HepG2 (cell line): ENCODE results near the gene RABGAP1L.

Experiments
- JUND ChIP-seq: sonication (generic); formaldehyde crosslinking; IDR thresholded peaks from 2 replicates; pipeline ENCODE4 v1.8.0; 2022; ENCODE audit warnings: mild to moderate bottlenecking, missing genetic modification reagents
- MXI1 ChIP-seq: IDR thresholded peaks from 3 replicates; pipeline ENCODE4 v1.6.1; 2012; ENCODE audit warnings: low read depth, low read length, inconsistent platforms, borderline replicate concordance
- POLR2A ChIP-seq, 2 experiments: IDR thresholded peaks; 2 replicates each; pipeline ENCODE4 v1.6.1; 2011; ENCODE audit warnings: low read depth in 2 of 2, low read length in 2 of 2, mild to moderate bottlenecking in 1 of 2, moderate library complexity in 1 of 2; ENCODE audit not compliant: insufficient read depth in 1 of 2
- POLR2AphosphoS5 ChIP-seq: IDR thresholded peaks from 2 replicates; pipeline ENCODE4 v1.6.1; 2012; ENCODE audit warnings: low read depth, low read length
- TAF1 ChIP-seq: sonication (generic); formaldehyde crosslinking; IDR thresholded peaks from 2 replicates; pipeline ENCODE4 v1.4.0; 2020; ENCODE audit warnings: missing genetic modification reagents
- ZNF615 ChIP-seq: sonication (generic); formaldehyde crosslinking; IDR thresholded peaks from 2 replicates; pipeline ENCODE4 v1.5.0; 2020; ENCODE audit warnings: mild to moderate bottlenecking, missing genetic modification reagents, borderline replicate concordance
- TF ChIP-seq, protein P1 (sequence below): sonication (generic); formaldehyde crosslinking; IDR thresholded peaks from 2 replicates; pipeline ENCODE4 v1.5.0; 2020; ENCODE audit warnings: mild to moderate bottlenecking, missing genetic modification reagents, moderate library complexity
- TF ChIP-seq, protein P2 (sequence below): sonication (generic); formaldehyde crosslinking; IDR thresholded peaks from 2 replicates; pipeline ENCODE4 v1.9.0; 2021; ENCODE audit warnings: missing genetic modification reagents, borderline replicate concordance
- TF ChIP-seq, protein P3 (sequence below): sonication (generic); formaldehyde crosslinking; IDR thresholded peaks from 2 replicates; pipeline ENCODE4 v1.9.0; 2022; ENCODE audit warnings: low read depth, missing genetic modification reagents

DNA sequence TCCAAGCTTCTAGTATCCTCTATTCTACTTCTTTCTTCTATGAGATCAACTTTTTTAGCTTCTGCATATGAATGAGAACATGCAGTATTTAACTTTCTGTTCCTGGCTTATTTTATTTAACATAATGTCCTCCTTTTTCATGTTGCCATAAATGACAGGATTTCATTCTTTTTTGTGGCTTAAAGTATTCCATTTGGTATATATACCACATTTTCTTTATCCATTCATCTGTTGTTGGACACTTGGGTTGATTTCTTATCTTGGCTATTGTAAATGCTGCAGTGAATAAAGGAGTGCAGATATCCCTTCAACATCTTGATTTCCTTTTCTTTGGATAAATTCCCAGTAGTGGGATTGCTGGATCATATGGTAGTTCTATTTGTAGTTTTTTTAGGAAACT lies 498.1 kb downstream of the RABGAP1L start:
- no peak for TF ChIP-seq MXI1
- TF ChIP-seq TAF1 (CRISPR knock-in tag) = no peak
- TF ChIP-seq POLR2A (IDR thresholded peaks at IDR 0.05; ENCODE audit: insufficient read depth in 1 of 2, low read depth in 2 of 2, low read length in 2 of 2) = no peak
- TF ChIP-seq, protein P1, sequence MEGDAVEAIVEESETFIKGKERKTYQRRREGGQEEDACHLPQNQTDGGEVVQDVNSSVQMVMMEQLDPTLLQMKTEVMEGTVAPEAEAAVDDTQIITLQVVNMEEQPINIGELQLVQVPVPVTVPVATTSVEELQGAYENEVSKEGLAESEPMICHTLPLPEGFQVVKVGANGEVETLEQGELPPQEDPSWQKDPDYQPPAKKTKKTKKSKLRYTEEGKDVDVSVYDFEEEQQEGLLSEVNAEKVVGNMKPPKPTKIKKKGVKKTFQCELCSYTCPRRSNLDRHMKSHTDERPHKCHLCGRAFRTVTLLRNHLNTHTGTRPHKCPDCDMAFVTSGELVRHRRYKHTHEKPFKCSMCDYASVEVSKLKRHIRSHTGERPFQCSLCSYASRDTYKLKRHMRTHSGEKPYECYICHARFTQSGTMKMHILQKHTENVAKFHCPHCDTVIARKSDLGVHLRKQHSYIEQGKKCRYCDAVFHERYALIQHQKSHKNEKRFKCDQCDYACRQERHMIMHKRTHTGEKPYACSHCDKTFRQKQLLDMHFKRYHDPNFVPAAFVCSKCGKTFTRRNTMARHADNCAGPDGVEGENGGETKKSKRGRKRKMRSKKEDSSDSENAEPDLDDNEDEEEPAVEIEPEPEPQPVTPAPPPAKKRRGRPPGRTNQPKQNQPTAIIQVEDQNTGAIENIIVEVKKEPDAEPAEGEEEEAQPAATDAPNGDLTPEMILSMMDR = no peak
- no peak for TF ChIP-seq POLR2AphosphoS5
- TF ChIP-seq, protein P2, sequence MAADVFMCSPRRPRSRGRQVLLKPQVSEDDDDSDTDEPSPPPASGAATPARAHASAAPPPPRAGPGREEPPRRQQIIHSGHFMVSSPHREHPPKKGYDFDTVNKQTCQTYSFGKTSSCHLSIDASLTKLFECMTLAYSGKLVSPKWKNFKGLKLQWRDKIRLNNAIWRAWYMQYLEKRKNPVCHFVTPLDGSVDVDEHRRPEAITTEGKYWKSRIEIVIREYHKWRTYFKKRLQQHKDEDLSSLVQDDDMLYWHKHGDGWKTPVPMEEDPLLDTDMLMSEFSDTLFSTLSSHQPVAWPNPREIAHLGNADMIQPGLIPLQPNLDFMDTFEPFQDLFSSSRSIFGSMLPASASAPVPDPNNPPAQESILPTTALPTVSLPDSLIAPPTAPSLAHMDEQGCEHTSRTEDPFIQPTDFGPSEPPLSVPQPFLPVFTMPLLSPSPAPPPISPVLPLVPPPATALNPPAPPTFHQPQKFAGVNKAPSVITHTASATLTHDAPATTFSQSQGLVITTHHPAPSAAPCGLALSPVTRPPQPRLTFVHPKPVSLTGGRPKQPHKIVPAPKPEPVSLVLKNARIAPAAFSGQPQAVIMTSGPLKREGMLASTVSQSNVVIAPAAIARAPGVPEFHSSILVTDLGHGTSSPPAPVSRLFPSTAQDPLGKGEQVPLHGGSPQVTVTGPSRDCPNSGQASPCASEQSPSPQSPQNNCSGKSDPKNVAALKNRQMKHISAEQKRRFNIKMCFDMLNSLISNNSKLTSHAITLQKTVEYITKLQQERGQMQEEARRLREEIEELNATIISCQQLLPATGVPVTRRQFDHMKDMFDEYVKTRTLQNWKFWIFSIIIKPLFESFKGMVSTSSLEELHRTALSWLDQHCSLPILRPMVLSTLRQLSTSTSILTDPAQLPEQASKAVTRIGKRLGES = no peak
- no peak for TF ChIP-seq ZNF615 (CRISPR knock-in tag)
- TF ChIP-seq JUND (CRISPR knock-in tag) = no peak
- TF ChIP-seq, protein P3, sequence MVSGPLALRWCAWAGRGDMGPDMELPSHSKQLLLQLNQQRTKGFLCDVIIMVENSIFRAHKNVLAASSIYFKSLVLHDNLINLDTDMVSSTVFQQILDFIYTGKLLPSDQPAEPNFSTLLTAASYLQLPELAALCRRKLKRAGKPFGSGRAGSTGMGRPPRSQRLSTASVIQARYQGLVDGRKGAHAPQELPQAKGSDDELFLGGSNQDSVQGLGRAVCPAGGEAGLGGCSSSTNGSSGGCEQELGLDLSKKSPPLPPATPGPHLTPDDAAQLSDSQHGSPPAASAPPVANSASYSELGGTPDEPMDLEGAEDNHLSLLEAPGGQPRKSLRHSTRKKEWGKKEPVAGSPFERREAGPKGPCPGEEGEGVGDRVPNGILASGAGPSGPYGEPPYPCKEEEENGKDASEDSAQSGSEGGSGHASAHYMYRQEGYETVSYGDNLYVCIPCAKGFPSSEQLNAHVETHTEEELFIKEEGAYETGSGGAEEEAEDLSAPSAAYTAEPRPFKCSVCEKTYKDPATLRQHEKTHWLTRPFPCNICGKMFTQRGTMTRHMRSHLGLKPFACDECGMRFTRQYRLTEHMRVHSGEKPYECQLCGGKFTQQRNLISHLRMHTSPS (CRISPR knock-in tag) = no peak
